ENCODE measurements around the gene PHLPP1.

GRCh38 chr18:62841405-62841804 lies 126.1 kb downstream of the PHLPP1 start:
- TF ChIP-seq, protein P1, sequence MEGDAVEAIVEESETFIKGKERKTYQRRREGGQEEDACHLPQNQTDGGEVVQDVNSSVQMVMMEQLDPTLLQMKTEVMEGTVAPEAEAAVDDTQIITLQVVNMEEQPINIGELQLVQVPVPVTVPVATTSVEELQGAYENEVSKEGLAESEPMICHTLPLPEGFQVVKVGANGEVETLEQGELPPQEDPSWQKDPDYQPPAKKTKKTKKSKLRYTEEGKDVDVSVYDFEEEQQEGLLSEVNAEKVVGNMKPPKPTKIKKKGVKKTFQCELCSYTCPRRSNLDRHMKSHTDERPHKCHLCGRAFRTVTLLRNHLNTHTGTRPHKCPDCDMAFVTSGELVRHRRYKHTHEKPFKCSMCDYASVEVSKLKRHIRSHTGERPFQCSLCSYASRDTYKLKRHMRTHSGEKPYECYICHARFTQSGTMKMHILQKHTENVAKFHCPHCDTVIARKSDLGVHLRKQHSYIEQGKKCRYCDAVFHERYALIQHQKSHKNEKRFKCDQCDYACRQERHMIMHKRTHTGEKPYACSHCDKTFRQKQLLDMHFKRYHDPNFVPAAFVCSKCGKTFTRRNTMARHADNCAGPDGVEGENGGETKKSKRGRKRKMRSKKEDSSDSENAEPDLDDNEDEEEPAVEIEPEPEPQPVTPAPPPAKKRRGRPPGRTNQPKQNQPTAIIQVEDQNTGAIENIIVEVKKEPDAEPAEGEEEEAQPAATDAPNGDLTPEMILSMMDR (conservative IDR thresholded peaks at IDR 0.05; ENCODE audit: low read depth, low read length), result no peak
- TF ChIP-seq EZH2phosphoT487 (IDR thresholded peaks at IDR 0.05; ENCODE audit: borderline replicate concordance, low read length) (no peak), EZH2 (IDR thresholded peaks at IDR 0.05; ENCODE audit: low read length, unreplicated experiment) (no peak)

All from PC-3 (cell line).